GM21737 (cell line): ENCODE measurements around the gene EXD1.
"Not testable (repeated sequence)": the region's sequence is repeated elsewhere in the genome, so short reads cannot be mapped to it uniquely, and the experiment has no call there.

Experiments
- ATAC-seq: cut with Tn5 transposase; IDR thresholded peaks from one replicate; pipeline ENCODE4 v1.9.1; 2021; ENCODE audit warnings: mild to moderate bottlenecking, moderate library complexity; ENCODE audit not compliant: unreplicated experiment

The EXD1 gene

DNA sequence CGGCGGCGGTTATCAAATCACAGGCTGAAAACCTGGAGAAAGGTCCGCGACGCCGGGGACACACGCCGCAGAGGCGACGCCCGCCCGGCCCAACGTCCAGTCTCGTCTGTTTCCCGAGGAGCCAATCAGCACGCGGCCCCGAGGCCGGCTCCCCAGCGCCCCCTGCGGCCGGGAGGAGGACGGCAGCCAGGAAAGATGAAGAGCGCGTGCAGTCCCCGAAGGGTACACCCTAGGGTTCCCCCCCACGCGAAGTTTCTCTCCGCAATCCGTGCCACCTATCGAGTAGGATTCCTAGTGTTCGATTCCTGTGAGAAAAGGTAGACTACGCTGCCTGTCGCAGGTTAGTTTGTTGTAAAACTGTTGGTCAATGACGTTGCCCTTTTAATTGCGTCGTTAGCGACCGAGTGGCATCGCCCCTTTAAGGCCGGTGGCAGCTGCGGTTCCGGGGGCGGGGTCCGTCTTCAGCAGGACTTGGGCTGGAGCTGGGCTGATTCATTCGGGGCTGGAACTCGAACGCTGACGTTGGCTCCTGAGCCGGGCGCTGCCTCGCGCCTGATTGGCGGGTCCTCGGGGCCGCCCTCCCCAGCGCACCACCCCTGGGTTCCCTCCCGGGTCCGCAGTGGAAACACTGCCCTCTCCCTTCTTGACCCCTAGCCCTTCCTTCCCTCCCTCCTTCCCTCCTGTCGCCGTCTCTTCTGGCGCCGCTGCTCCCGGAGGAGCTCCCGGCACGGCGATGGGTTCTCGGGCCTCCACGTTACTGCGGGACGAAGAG is at the start of gene EXD1, which contains the start of gene CHP1:
EXD1 (minus strand) TSS at position 108 of the 772 bp plus-strand sequence. CDS start 4,182 bp downstream, outside the sequence.
CHP1 (plus strand) TSS at position 619 of the 772 bp plus-strand sequence; CDS start at position 734, 115 bp downstream.
- ATAC-seq = peak; percentile 95

- no peak for ATAC-seq
Observed at GRCh38 chr15:41279535-41280283, 49.2 kb upstream of the EXD1 start.

GRCh38 chr15:41278319-41278718 is 47.8 kb upstream of the EXD1 start:
- ATAC-seq = no peak

GRCh38 chr15:41276831-41277230 is 46.3 kb upstream of the EXD1 start:
- ATAC-seq = no peak

DNA sequence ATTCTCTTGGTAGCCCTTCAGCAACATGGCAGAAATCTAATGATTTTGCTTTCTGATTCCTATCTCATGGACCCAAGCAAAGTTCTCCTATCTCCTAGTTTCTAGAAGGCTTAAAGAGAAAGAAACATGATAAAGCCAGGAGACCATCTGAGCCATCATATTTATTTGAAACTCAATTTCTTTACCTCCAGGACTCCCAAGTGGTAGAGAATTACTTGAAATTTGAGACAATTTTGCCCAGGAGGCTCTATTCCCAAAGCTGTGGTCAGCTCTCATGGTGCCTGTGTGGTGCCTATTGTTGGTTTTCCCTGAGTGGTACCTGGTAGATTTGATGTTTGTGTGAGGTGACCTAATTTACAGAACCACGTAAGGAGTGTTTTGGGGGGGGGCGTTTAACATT is 39.3 kb upstream of the EXD1 start:
- no peak for ATAC-seq

GRCh38 chr15:41263891-41264351 is 33.4 kb upstream of the EXD1 start:
- no peak for ATAC-seq

DNA sequence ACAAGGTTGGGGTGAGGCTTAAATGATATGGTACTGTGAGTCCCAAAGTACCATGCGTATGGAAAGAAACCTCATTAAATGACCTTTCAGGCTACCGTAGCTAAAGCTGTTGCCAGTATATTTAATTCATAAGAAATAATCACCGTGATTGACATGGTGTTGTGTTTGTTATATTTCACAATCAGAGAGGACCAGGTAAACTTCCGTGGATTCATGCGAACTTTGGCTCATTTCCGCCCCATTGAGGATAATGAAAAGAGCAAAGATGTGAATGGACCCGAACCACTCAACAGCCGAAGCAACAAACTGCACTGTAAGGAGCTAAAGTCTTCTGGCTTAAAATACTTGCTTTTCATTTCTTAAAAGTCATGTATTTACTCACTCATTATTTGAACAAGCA is 32.0 kb upstream of the EXD1 start:
- ATAC-seq = no peak

GRCh38 chr15:41260924-41261323 is 30.4 kb upstream of the EXD1 start:
- not testable (repeated sequence) for ATAC-seq

GRCh38 chr15:41259546-41260189 is 29.1 kb upstream of the EXD1 start:
- no peak for ATAC-seq

GRCh38 chr15:41258750-41259471 is 28.4 kb upstream of the EXD1 start:
- peak; percentile 62 for ATAC-seq

- ATAC-seq = no peak
Observed at GRCh38 chr15:41256577-41257038, 26.1 kb upstream of the EXD1 start.

GRCh38 chr15:41256103-41256502 is 25.5 kb upstream of the EXD1 start:
- no peak for ATAC-seq

DNA sequence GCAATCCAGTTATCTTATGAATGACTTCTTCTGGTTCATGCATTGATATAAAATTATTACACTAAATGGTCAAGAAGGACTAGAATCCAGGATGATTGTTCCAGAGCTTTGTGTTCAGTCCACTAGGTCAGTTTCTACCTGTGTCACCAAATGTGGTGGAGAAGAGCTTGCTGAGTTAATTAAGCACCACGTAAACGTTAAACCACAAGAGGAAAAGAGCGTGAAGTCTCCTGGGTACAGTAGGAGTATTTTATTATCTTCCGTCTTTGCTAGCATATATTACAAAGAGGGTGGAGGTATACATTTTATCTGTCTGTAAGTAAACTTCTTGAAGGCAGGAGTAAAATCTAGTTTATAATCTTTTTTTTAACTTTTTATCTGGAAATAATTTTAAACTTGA is 24.0 kb upstream of the EXD1 start:
- no peak for ATAC-seq

DNA sequence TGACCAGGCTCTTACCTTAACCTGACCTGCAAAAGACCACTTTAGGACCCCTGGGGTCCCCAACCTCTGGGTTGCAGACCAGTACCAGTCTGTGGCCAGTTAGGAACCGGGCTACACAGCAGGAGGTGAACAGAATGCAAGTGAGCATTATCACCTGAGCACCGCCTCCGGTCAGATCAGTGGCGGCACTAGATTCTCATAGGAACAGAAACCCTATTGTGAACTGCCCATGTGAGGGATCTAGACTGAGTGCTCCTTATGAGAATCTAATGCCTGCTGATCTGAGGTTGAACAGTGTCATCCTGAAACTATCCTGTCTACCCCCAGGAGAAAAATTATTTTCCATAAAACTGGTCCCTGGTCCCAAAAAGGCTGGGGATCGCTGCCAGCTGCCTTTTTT is 20.9 kb upstream of the EXD1 start:
- ATAC-seq = no peak

DNA sequence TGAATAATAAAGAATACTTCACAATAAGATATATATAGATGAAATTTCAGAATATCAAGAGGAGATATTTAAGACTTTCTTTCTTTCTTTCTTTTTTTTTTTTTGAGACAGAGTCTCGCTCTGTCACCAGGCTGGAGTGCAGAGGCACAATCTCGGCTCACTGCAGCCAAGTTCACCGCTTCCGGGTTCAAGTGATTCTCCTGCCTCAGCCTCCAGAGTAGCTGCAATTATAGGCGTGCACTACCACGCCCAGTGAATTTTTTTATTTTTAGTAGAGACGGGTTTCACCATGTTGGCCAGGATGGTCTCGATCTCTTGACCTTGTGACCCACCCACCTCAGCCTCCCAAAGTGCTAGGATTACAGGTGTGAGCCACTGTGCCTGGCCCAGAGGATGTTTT is 20.2 kb upstream of the EXD1 start:
- not testable (repeated sequence) for ATAC-seq

- ATAC-seq = no peak
Observed at GRCh38 chr15:41241221-41241964, 10.8 kb upstream of the EXD1 start.

- no peak for ATAC-seq
Observed at GRCh38 chr15:41238100-41238499, 7.5 kb upstream of the EXD1 start.

DNA sequence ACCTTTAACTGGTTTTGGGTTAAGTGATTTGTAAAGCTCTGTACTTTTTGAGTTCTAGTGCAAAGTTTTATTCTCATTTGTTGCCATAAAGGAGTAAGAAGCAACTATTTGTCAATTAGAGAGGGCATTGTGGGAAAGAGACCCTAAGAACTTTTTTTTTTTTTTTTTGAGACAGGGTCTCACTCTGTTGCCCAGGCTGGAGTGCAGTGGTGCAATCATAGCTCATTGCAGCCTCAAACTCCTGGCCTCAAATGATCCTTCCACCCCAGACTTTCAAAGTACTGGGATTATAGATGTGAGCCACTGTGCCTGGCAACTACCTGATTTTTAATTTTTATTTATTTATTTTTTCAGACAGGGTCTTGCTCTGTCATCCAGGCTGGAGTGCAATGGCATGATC is 5.4 kb upstream of the EXD1 start:
- no peak for ATAC-seq

DNA sequence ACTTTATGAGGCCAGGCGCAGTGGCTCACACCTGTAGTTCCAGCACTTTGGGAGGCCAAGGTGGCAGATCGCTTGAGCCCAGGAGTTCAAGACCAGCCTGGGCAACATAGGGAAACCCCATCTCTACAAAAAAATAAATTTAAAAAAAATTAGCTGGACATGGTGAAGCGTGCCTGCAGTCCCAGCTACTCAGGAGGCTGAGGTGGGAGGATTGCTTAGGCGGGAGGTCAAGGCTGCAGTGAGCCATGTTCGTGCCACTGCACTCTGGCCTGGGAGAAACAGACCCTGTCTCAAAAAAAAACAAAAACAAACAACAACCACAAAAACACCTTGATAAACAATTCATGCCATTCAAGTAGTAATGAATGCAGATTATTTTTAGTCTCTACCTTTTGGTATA is 4.7 kb upstream of the EXD1 start:
- ATAC-seq = not testable (repeated sequence)

GRCh38 chr15:41233367-41233771 is 2.8 kb upstream of the EXD1 start:
- no peak for ATAC-seq
